Neuron (in vitro differentiated cells): ENCODE results near the gene RUNX2.

ENCODE experiments used
- H2AFZ ChIP-seq: one replicate; pipeline ENCODE4 v1.6.1; 2013; ENCODE audit warnings: low read depth, mild to moderate bottlenecking, inconsistent platforms, low read length, moderate library complexity
- H3K27me3 ChIP-seq: one replicate; pipeline ENCODE4 v1.6.1; 2013; ENCODE audit warnings: low read length; ENCODE audit not compliant: insufficient read depth
- H3K36me3 ChIP-seq: one replicate; pipeline ENCODE4 v1.6.1; 2013; ENCODE audit warnings: low read length; ENCODE audit not compliant: insufficient read depth
- H3K4me1 ChIP-seq: one replicate; pipeline ENCODE4 v1.6.1; 2013; ENCODE audit warnings: low read length; ENCODE audit not compliant: insufficient read depth
- H3K4me3 ChIP-seq: 2 replicates; pipeline ENCODE4 v1.5.1; 2013; ENCODE audit warnings: mild to moderate bottlenecking, low read length, moderate library complexity
- H3K9me3 ChIP-seq: one replicate; pipeline ENCODE4 v1.6.1; 2013; ENCODE audit warnings: low read length

RUNX2 gene

DNA sequence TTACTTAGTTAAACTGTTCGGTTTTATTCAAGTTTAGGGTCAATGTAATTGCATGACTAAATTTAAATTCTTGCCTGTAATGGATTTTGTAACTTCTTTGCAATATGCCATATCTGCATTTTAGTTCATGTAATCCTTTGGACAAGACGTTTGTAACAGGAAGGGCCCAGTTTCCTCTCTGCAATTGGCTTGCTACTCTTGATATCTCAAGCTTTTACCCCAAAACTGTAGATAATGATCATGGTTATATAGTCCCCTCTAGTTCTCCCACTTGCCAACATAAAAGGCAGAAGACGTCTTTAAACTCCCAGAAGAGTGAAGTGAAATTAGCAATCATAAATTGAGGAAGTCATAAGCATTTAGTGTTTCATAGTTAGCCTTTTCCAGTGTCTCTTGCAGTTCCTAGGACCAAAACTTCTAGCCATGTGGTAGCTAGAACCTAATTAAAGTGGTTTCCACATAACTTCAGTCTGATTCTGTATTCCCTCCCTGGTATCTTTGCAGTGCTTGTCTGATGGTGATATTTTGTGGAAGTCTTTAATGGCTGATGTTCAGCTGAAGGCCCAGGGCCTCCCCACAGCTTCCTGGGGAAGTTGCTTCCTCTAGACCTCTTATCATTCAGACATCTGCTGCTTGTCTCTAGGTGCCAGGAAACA lies 167.4 kb downstream of the RUNX2 start:
- no peaks in the 10 kb centered on the region for H3K27me3 ChIP-seq
- no peaks in the 10 kb centered on the region for H3K4me1 ChIP-seq
- H3K36me3 ChIP-seq: no peaks in the 10 kb centered on the region
- H3K9me3 ChIP-seq: no peaks in the 10 kb centered on the region
- H2AFZ ChIP-seq: no peak overlapping the region
- H3K4me3 ChIP-seq: no peak overlapping the region

DNA sequence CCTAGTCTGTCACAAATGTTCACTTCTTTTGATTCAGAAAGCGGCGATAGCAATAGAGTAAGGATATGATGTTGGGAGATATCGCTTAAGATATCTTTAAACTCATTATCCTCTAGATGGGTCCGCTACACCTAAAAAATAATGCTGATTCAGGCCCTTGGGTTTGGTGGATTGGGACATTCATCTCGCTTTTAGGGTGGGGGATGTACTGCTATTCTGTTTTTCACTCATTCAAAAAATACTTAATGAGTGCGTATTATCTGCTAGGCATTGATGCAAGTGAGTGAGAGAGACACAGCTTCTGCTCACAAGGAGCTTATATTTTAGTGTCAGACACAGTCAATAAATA lies 167.9 kb downstream of the RUNX2 start:
- Histone ChIP-seq H3K27me3 (no peaks in the 10 kb centered on the region), H2AFZ (no peak overlapping the region)

GRCh38 chr6:45498591-45498990 lies 170.5 kb downstream of the RUNX2 start:
- Histone ChIP-seq H3K36me3 (no peaks in the 10 kb centered on the region), H3K4me3 (no peak overlapping the region), H2AFZ (no peak overlapping the region), H3K9me3 (no peaks in the 10 kb centered on the region), H3K4me1 (no peaks in the 10 kb centered on the region), H3K27me3 (no peaks in the 10 kb centered on the region)

More for the DNA sequence above, 167.9 kb downstream of the RUNX2 start:
- Histone ChIP-seq H3K9me3 (no peaks in the 10 kb centered on the region), H3K4me1 (no peaks in the 10 kb centered on the region), H3K36me3 (no peaks in the 10 kb centered on the region), H3K4me3 (no peak overlapping the region)

- Histone ChIP-seq H3K4me3 (no peak overlapping the region), H2AFZ (no peak overlapping the region), H3K4me1 (peaks cover 4% of the 10 kb centered on the region), H3K27me3 (no peaks in the 10 kb centered on the region), H3K36me3 (no peaks in the 10 kb centered on the region), H3K9me3 (no peaks in the 10 kb centered on the region)
These were observed 173.0 kb downstream of the RUNX2 start for GRCh38 chr6:45500924-45501816.

DNA sequence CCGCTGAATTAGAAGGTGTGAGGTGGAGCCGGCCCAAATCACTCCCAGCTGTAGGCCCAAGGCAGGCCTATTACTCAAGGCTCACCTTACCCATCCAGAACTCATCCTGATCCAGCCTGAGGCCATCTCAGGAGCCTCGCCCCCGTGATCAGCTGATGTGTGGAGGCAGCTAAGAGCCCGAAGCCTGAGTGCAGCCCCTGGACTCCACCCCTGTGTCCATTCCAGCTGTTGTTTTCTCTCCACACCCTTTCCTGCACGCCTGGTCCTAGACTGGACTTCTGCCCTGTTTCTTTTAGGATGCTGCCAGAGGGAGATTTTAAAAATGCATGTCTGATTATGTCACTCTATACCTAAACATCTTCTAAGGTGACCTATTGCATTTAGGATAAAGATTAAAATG lies 174.3 kb downstream of the RUNX2 start:
- Histone ChIP-seq H3K27me3 (no peaks in the 10 kb centered on the region), H3K4me3 (no peak overlapping the region), H3K4me1 (peaks cover 4% of the 10 kb centered on the region), H2AFZ (no peak overlapping the region), H3K9me3 (no peaks in the 10 kb centered on the region), H3K36me3 (no peaks in the 10 kb centered on the region)

DNA sequence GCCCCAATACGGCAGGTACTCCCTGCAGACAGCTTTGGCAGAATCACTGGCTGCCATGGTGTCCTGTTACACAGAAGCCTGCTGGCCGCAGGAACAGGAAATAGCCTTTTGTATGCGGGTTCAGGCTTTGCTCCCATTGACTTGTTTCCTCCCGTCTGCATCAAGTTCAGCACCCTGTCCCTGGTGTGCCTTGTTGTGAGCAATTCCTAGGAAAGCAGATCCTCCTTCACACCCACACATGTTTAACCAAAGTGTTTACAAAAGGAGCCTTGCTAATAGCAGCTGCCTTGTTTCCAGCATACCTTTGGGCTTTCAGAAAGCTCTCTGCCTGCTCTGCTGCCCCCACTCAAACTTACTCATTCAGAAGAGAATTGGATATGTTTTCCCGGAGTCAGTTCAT lies 176.8 kb downstream of the RUNX2 start:
- Histone ChIP-seq H3K36me3 (no peaks in the 10 kb centered on the region), H3K4me1 (peaks cover 4% of the 10 kb centered on the region), H3K4me3 (no peak overlapping the region), H3K9me3 (no peaks in the 10 kb centered on the region), H2AFZ (peak overlapping the region; percentile 19), H3K27me3 (no peaks in the 10 kb centered on the region)

DNA sequence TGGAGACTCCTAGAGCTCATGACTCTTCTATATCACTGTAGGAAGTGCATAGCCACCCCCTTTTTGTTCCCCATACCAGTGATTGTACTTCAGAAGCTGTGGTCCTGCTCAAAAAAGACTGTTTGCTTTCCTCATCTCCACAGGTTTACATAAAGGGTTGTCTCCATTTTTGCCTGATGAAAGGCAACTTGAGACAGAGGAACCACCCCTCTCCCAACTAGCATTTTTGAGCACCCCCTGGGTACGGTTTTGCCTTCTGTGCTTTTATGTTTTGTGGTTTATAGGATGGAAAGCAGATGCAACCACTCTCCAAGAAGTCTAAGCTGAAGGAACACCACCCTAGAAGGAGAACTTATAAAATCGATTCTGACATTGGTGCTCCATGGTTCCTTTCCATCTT lies 177.3 kb downstream of the RUNX2 start:
- Histone ChIP-seq H2AFZ (peak overlapping the region; percentile 19), H3K36me3 (no peaks in the 10 kb centered on the region), H3K9me3 (no peaks in the 10 kb centered on the region), H3K4me3 (no peak overlapping the region), H3K27me3 (no peaks in the 10 kb centered on the region), H3K4me1 (peaks cover 4% of the 10 kb centered on the region)

- no peaks in the 10 kb centered on the region for H3K9me3 ChIP-seq
- no peaks in the 10 kb centered on the region for H3K36me3 ChIP-seq
- peaks cover 7% of the 10 kb centered on the region for H3K4me1 ChIP-seq
- no peak overlapping the region for H2AFZ ChIP-seq
- no peak overlapping the region for H3K4me3 ChIP-seq
- H3K27me3 ChIP-seq: no peaks in the 10 kb centered on the region
These were observed 179.1 kb downstream of the RUNX2 start for GRCh38 chr6:45507186-45507585.

DNA sequence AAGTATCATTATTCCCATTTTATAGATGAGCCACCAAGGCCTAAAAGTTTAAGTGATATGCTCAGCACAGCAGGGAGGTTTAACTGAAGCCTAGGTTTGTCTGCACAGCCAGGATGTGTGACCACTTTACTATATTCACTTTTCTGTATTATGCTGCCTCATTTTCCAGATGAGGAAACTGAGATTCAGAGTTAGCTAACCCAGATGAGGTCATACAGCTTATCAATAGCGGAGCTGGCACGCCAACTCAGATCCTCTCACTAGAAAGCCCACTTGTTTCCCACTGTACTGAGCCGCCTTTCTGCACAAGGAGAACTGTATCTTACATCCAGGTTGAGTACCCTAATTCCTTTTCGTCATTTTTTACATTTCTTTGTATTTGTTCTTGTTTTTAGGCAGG lies 181.3 kb downstream of the RUNX2 start:
- no peak overlapping the region for H3K4me3 ChIP-seq
- H3K4me1 ChIP-seq: peaks cover 29% of the 10 kb centered on the region
- no peaks in the 10 kb centered on the region for H3K9me3 ChIP-seq
- H3K36me3 ChIP-seq: no peaks in the 10 kb centered on the region
- H2AFZ ChIP-seq: no peak overlapping the region
- no peaks in the 10 kb centered on the region for H3K27me3 ChIP-seq

DNA sequence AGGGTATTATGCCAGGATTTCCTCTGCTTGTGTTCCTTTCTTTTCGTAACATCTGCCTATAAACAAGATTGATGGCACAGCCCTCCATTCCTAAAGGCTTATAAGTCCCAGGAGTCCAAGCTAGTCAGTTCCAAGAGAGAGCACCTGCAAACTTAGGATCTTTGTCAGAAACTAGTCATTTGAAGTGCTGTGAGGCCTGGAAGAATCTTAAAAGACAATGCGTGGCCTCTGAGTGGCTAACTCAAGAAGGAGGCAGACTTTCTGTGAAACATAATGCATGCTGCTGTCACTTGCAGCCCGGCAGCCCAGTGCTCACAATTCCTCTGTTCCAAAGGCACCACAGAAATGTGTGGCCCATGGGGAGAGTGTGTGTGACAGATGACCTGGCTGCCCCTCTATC lies 184.6 kb downstream of the RUNX2 start:
- H3K4me3 ChIP-seq: peak overlapping the region; percentile 36
- no peaks in the 10 kb centered on the region for H3K27me3 ChIP-seq
- no peaks in the 10 kb centered on the region for H3K9me3 ChIP-seq
- peak overlapping the region; percentile 82 for H2AFZ ChIP-seq
- H3K36me3 ChIP-seq: no peaks in the 10 kb centered on the region
- peaks cover 30% of the 10 kb centered on the region for H3K4me1 ChIP-seq

GRCh38 chr6:45513213-45513618 lies 185.1 kb downstream of the RUNX2 start:
- no peaks in the 10 kb centered on the region for H3K9me3 ChIP-seq
- peak overlapping the region; percentile 82 for H2AFZ ChIP-seq
- H3K27me3 ChIP-seq: no peaks in the 10 kb centered on the region
- peaks cover 30% of the 10 kb centered on the region for H3K4me1 ChIP-seq
- peak overlapping the region; percentile 36 for H3K4me3 ChIP-seq
- H3K36me3 ChIP-seq: no peaks in the 10 kb centered on the region

DNA sequence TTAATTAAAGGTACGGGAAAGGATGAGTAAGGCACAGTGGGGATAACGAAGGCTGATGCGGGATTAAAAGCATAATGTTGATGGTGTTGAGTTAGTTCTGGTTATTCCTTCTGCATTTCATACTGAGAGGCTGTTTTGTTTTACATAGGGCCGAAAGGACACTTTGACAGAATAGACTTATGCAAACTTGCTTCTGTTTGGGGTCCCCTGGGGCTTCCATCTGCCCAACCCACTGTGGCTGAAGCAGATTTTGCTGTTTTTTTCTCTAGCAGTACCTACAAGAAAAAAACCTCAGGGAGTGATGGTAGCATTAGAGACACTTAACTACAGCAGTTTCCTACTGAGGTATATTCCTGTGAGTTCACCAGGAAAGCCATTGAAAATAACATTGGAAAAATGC lies 185.7 kb downstream of the RUNX2 start:
- Histone ChIP-seq H3K4me3 (peak overlapping the region; percentile 36), H3K9me3 (no peaks in the 10 kb centered on the region)

GRCh38 chr6:45514454-45515230 lies 186.5 kb downstream of the RUNX2 start:
- Histone ChIP-seq H3K36me3 (no peaks in the 10 kb centered on the region), H3K4me1 (peaks cover 30% of the 10 kb centered on the region), H3K4me3 (no peak overlapping the region), H3K9me3 (no peaks in the 10 kb centered on the region), H3K27me3 (no peaks in the 10 kb centered on the region), H2AFZ (no peak overlapping the region)

More for the DNA sequence above, 185.7 kb downstream of the RUNX2 start:
- Histone ChIP-seq H3K4me1 (peaks cover 30% of the 10 kb centered on the region), H2AFZ (peak overlapping the region; percentile 82), H3K36me3 (no peaks in the 10 kb centered on the region), H3K27me3 (no peaks in the 10 kb centered on the region)
